HL-60 (cell line): ENCODE results near the gene ATP12A.

ENCODE experiments used
- DNase-seq, 2 experiments: peaks; one replicate each; pipeline ENCODE4 v3.0.0-alpha.2; 2010 to 2020; ENCODE audit warnings: low read depth in 1 of 2, low spot score in 1 of 2
- H3K27ac ChIP-seq: fragments of 250-450 bp; sonication (Bioruptor Pico); replicated peaks from 2 replicates; pipeline ENCODE4 v1.5.1; 2020; ENCODE audit warnings: mild to moderate bottlenecking, moderate library complexity
- H3K27me3 ChIP-seq: fragments of 250-450 bp; sonication (Bioruptor Pico); 2 replicates; pipeline ENCODE4 v1.5.1; 2021; ENCODE audit warnings: mild to moderate bottlenecking, moderate library complexity; ENCODE audit not compliant: insufficient read depth, poor library complexity, severe bottlenecking
- H3K4me3 ChIP-seq: replicated peaks from 2 replicates; pipeline ENCODE4 v1.5.1; 2011; ENCODE audit warnings: mild to moderate bottlenecking, control low read depth, low read length; ENCODE audit not compliant: insufficient read depth
- GABPA ChIP-seq: IDR thresholded peaks from 2 replicates; pipeline ENCODE4 v1.6.1; 2012; ENCODE audit warnings: low read depth
- POLR2AphosphoS5 ChIP-seq: IDR thresholded peaks from 2 replicates; pipeline ENCODE4 v1.6.1; 2012; ENCODE audit warnings: low read depth
- REST ChIP-seq: IDR thresholded peaks from 2 replicates; pipeline ENCODE4 v1.6.1; 2012; ENCODE audit warnings: low read depth; ENCODE audit not compliant: insufficient replicate concordance
- SPI1 ChIP-seq: IDR thresholded peaks from 2 replicates; pipeline ENCODE4 v1.6.1; 2012; ENCODE audit warnings: low read depth, mild to moderate bottlenecking, borderline replicate concordance
- TF ChIP-seq, protein P1 (sequence below): IDR thresholded peaks from one replicate; pipeline ENCODE4 v1.5.1; 2011; ENCODE audit warnings: low read length, control low read depth, inconsistent platforms; ENCODE audit not compliant: insufficient read depth

Gene ATP12A

GRCh38 chr13:24648271-24648670 is 31.9 kb upstream of the ATP12A start:
- no peak for DNase-seq
- Histone ChIP-seq H3K27me3 (no peaks in the 10 kb centered on the region), H3K4me3 (no peak overlapping the region), H3K27ac (no peak overlapping the region)
- TF ChIP-seq, protein P1, sequence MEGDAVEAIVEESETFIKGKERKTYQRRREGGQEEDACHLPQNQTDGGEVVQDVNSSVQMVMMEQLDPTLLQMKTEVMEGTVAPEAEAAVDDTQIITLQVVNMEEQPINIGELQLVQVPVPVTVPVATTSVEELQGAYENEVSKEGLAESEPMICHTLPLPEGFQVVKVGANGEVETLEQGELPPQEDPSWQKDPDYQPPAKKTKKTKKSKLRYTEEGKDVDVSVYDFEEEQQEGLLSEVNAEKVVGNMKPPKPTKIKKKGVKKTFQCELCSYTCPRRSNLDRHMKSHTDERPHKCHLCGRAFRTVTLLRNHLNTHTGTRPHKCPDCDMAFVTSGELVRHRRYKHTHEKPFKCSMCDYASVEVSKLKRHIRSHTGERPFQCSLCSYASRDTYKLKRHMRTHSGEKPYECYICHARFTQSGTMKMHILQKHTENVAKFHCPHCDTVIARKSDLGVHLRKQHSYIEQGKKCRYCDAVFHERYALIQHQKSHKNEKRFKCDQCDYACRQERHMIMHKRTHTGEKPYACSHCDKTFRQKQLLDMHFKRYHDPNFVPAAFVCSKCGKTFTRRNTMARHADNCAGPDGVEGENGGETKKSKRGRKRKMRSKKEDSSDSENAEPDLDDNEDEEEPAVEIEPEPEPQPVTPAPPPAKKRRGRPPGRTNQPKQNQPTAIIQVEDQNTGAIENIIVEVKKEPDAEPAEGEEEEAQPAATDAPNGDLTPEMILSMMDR: no peak
- no peak for TF ChIP-seq POLR2AphosphoS5
- TF ChIP-seq SPI1: no peak
- no peak for TF ChIP-seq REST
- TF ChIP-seq GABPA: no peak

- H3K27me3 ChIP-seq: no peaks in the 10 kb centered on the region
- peak in 1 of 2 experiments; percentile 41 for DNase-seq
- no peak overlapping the region for H3K4me3 ChIP-seq
- peak; percentile 81 for TF ChIP-seq SPI1
- TF ChIP-seq, protein P1: no peak
- no peak for TF ChIP-seq POLR2AphosphoS5
- TF ChIP-seq REST: no peak
- TF ChIP-seq GABPA: no peak
- no peak overlapping the region for H3K27ac ChIP-seq
Observed at GRCh38 chr13:24648983-24649687, 31.1 kb upstream of the ATP12A start.

DNA sequence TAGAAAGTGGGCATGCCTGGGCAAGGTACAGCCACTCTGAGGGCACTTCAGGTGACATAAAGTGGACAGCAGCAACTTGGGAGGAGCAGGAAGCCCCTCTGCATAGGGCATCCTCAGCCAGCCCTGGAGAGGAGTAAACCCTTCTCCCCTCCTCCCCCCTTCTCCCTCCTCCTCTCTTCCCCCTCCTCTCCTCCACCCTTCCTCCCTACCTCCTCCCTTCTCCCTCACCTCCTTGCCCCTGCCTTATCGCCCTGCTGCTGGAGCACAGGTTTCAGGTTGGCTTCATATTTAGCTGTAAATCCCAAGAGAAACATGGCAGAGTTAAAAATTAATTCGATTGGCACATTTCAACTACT is 30.5 kb upstream of the ATP12A start:
- TF ChIP-seq REST (no peak), SPI1 (no peak), POLR2AphosphoS5 (no peak), GABPA (no peak)
- TF ChIP-seq, protein P1: no peak
- no peaks in the 10 kb centered on the region for H3K27me3 ChIP-seq
- no peak for DNase-seq
- no peak overlapping the region for H3K4me3 ChIP-seq
- H3K27ac ChIP-seq: no peak overlapping the region
